Esophagus mucosa (tissue), 1 donor: ENCODE results near the gene GKAP1. TPM values are rescaled to one million over a fixed set of nuclear protein-coding genes. Genes with fewer than 3 reads are reported as not detected.

Experiments used
- total RNA-seq: library from RNA; stranded (reverse); gene quantifications from one replicate; pipeline ENCODE4 v1.2.4, GENCODE V29; 2023
- donor health status: DM: yes; HTN: yes; CAD: no.

Gene GKAP1
- total RNA-seq, 1 donor from 2014 or later = 1.6 TPM

Other genes with a start within 250 kb of the GKAP1 start
- gene IDNK, start 194.6 kb downstream of the GKAP1 start, total RNA-seq = 4.8 TPM
- 83.3 TPM for gene UBQLN1, start 109.8 kb downstream of the GKAP1 start, total RNA-seq
- gene KIF27, start 103.7 kb upstream of the GKAP1 start, total RNA-seq = 2.5 TPM
- 349 TPM for gene HNRNPK, start 162.4 kb upstream of the GKAP1 start, total RNA-seq
- 6.7 TPM for gene RMI1, start 163.0 kb upstream of the GKAP1 start, total RNA-seq